NCI-H1092 (cell line): ENCODE results near the gene UBTD1.

Source experiments
- DNase-seq: peaks from one replicate; lab custom pipeline; 2025; lab: John Stamatoyannopoulos, UW

UBTD1 gene

GRCh38 chr10:97483506-97483905 lies 15.2 kb upstream of the UBTD1 start:
- DNase-seq = no peak

DNA sequence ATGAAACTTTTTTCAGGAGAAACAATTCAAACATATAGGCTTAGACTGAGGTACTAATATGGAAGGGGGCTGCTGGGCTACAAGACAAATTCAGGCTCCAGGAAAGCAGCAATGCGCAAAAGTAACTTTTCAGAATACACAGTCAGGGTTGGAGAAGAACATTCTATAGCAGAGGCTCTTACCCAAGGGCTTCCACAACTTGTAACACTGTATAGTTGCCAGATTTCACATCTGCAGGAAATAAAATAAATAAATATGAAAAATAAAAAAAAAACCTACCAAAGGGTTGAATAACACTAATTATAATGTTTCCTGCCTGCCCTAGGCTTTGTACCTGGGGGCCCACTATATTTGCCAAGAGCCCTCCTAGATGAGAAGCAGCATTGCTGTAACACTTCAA lies 14.8 kb upstream of the UBTD1 start:
- DNase-seq = no peak

GRCh38 chr10:97485647-97486281 lies 13.0 kb upstream of the UBTD1 start:
- no peak for DNase-seq

DNA sequence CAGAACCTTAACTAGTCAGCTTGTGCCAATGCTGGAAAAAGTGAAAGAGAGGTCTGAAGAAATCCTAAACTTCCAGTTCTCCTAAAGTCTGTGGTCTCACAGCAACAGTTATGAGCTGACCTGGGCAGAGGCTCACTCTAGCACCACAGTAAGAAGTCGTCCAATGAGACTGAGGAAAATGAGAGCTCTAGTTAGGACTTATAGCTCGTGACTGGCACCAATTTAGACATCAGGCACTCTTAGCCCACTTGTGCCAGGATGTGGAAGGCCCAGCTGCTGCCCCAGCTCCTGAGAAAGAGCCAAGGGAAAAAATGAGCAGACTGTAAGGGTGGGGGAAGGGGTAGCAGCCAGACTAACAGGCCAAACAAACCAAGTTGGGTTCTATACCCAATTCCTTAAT lies 8.1 kb upstream of the UBTD1 start:
- DNase-seq = no peak

DNA sequence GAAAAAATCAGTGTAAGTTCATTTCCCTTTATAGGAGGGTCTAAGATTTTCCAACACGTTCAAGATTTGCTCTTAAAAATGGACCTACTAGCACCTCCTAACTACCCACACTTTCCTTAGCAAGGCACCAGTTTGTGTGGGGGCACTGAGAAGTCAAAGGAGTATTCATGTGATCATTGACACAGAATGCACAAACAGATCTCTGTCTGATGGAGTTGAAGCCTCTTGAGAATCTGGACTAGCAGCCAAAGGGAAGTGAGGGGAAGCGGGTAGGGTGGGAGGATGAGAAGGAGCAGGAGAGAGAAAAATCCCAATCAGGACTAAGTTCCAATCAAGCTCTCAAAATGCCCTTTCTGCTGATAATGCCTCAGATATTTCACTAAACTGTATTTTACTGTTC lies 4.6 kb upstream of the UBTD1 start:
- DNase-seq = no peak

DNA sequence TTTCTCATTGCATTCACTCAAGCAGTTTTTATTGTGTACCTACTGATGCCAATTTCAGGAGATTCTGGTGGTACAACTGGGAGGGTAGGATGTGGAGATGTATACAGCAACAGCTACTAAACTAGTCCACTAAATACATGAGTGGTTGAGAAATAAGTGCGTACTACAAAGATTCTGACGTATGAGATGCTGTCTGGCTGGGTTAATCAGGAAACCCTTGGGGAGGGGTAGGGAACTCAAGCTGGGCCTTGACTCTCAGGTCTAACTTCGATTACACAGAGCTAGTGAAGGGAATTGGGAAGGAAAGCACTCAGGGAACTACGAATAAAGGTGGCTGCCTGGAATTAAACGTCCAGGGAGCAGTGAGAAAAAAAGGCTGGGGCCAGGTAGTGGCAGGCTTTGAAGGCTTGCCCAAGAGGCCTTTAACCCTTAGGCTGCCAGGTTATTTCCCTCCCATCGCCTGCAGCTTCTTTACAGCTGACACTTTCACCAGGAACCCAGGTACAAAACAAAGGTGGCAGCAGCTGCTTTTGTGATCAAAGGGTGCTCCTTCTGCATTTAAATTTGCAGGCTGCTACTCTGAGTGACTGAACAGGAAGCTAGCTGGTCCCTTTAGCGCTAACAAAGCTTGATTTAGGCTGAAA lies 3.7 kb upstream of the UBTD1 start:
- DNase-seq = no peak

DNA sequence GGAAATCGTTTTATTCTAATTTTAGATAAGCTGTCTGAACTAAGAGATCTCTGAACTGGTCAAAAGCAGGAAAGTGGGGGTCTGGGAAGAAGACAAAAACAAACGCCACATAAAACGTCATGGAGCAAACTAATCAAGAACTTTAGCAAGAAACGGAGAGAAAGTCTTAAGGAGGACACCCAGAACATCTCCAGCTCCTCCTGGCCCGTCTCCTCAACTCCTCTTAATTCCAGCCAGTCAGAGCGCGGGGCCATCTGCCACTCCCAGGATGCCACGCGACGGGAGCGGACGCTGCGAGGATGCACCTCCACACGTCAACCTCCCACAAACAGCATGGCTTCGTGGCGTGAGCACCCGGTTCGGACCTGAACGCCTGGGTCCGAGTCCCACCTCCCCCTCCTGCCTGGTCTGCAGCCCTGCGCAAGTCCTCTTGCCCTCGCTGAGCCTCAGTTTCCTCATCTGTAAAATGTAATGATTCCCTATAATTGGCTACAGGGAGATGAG lies 1.1 kb upstream of the UBTD1 start:
- peak; percentile 5 for DNase-seq

- peak; percentile 94 for DNase-seq
These were observed 466 bp upstream of the UBTD1 start, which contains the start of gene MMS19 for GRCh38 chr10:97498076-97498840. MMS19 (minus strand) TSS chr10:97498422; CDS start chr10:97498384, 38 bp downstream.

- no peak for DNase-seq
These were observed 1.0 kb downstream of the UBTD1 start for GRCh38 chr10:97499561-97500296.

DNA sequence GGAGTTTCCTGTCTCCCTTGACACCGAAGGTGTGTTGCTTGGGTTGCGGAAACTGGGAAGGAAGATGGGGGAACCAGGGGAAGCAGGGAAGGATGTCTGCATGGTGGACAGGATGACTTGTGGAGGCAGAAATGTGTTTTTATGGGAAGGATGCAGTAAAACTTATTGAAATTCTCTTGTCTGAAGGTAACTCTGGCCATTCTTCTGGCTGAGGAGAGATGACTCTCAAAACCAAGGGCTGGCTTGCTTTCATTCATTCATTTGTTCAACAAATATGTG lies 1.5 kb downstream of the UBTD1 start:
- no peak for DNase-seq

- DNase-seq = no peak
These were observed 4.2 kb downstream of the UBTD1 start for GRCh38 chr10:97502916-97503315.

GRCh38 chr10:97503406-97503805 lies 4.7 kb downstream of the UBTD1 start:
- no peak for DNase-seq

- no peak for DNase-seq
These were observed 6.4 kb downstream of the UBTD1 start for GRCh38 chr10:97505152-97505551.

- no peak for DNase-seq
These were observed 7.7 kb downstream of the UBTD1 start for GRCh38 chr10:97506199-97506991.

DNA sequence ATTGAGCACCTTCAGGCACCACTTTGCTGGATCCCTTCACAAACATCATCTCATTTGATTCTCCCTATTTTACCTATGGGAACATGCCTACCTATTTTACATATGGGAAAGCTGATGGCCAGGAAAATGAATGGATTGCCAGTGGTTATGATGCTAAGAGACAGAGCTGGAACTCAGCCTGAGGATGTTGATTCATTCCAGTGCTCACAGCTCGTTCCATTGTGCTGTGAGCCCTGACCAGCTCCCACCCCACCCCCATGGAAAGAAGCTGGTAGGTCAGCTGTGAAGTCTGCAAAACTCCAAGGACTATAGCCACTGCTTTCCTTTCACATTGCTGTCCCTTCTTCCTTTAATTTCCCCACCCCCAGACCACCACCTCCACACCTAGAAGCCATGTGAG lies 9.6 kb downstream of the UBTD1 start:
- no peak for DNase-seq

DNA sequence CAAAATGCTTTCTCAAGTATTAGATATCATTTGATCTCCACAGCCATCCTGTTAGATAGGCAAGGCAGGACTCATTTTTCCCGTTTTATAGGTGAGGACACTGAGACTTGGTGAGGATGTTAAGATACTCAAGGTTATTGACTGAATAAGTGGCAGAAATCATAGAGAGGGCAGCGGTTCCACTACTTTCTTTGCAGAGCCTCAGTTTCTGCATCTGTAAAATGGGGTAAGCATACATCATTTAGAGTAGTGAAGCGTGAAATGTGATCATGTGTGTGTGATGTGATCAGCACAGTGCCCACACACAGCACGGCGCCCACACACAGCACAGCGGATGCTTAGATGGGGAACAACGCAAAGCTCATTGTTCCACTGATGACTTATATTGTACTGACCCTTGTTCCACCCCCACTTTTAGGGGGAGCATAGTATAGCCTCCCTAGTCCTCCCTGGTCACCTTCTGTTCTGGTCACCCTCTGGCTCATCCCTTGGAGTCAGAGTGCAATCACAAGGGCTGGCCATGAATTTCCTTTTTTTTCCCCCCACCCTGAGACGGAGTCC lies 10.5 kb downstream of the UBTD1 start:
- DNase-seq = no peak

DNA sequence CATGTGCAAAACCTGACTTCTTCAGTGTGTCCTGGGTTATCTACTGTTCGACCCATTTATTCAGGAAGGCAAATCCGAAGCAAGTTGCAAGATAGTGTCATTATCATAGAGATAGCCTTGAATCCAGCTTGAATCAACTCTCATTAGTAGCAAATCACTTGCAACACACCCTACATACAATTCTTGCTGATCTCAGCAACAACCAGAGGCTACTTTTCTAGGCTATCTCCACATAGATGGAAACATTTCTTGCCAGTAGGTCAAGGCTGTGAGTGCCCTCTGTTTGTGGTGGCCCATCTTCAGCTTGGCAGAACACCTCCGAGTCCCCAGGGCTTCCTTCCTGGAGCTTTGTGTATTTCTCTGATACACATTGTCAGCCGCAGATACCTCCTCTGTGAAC lies 12.0 kb downstream of the UBTD1 start:
- no peak for DNase-seq

GRCh38 chr10:97511711-97512440 lies 13.2 kb downstream of the UBTD1 start:
- DNase-seq = no peak

GRCh38 chr10:97512993-97513392 lies 14.3 kb downstream of the UBTD1 start:
- DNase-seq = no peak

DNA sequence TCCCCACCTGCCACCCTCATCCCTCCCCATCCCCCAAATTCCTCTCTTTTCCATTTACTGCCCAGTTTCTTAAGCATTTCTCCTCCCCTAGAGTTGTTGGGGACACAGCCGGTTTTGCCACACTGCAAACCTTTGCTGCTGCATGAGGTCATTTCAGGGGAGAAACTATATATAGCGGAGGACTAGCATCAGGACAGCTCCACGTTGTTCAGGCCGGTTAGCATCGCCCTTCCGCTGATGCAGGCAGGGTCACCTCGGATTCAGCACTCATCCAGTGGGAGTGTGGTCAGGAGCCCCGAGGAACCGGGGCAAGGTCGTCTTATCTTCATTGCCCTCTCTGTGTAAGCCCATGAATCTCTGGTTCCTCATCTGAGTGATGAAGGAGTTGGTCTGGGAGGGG lies 15.6 kb downstream of the UBTD1 start:
- no peak for DNase-seq
